IPS-18c (cell line): ENCODE results near the gene CAVIN1.
"Not testable (repeated sequence)": the region's sequence is repeated elsewhere in the genome, so short reads cannot be mapped to it uniquely, and the experiment has no call there.

ENCODE experiments used
- H3K4me3 ChIP-seq: 2 replicates; pipeline ENCODE4 v1.7.0; 2013; ENCODE audit warnings: low read depth, mild to moderate bottlenecking, low read length, moderate library complexity; ENCODE audit not compliant: insufficient read depth
- H3K9me3 ChIP-seq: one replicate; pipeline ENCODE4 v1.6.1; 2013; ENCODE audit warnings: mild to moderate bottlenecking, low read length, moderate library complexity; ENCODE audit not compliant: control insufficient read depth, insufficient read depth

CAVIN1 gene

DNA sequence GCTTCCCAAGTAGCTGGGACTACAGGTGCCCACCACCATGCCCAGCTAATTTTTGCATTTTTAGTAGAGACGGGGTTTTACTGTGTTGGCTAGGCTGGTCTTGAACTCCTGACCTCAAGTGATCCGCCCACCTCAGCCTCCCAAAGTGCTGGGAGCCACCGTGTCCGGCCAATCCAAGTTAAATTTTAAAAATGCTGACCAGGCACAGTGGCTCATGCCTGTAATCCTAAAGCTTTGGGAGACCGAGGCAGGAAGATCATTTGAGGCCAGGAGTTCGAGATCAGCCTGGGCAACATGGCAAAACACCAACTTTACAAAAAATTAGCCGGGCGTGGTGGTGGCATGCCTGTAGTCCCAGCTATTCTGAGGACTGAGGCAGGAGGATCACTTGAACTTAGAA, 31.6 kb downstream of the CAVIN1 start:
- H3K9me3 ChIP-seq, H3K4me3 ChIP-seq: not testable (repeated sequence)

DNA sequence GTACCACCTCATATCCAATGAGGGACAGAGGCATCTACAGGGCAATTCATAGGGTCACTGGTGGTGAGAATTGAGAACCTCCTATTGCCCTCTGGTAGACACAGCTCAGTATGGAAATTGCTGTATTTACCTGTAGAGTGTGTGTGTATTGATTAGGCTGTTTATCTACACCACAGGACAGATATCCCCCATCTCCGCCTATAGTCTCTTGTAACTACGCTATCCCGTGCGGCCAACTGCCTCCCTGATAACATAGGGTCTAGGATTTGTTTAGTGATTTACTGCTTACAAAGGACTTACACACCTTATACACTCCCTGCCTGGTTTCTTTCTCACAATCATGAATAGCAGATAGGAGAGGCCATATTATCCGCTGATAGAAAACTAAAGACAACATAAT, 33.2 kb downstream of the CAVIN1 start:
- no peak overlapping the region for H3K4me3 ChIP-seq
- H3K9me3 ChIP-seq: no peaks in the 10 kb centered on the region

DNA sequence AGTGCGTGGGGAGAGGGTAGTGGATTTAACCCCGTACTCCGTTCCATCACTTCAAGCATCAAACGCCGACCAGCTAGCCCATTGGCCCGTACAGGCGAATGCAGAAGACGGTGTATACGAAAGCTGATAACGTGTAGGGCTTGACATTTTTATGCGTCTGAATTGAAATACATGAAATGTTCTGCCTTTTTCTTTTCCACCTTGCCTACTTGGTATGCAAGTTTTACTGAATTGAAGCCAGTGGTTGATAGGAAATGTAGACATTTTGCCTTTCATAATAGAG, 34.0 kb downstream of the CAVIN1 start:
- peak overlapping the region; percentile 50; the same call in 1 of the 2 replicates for H3K4me3 ChIP-seq
- H3K9me3 ChIP-seq: no peaks in the 10 kb centered on the region

DNA sequence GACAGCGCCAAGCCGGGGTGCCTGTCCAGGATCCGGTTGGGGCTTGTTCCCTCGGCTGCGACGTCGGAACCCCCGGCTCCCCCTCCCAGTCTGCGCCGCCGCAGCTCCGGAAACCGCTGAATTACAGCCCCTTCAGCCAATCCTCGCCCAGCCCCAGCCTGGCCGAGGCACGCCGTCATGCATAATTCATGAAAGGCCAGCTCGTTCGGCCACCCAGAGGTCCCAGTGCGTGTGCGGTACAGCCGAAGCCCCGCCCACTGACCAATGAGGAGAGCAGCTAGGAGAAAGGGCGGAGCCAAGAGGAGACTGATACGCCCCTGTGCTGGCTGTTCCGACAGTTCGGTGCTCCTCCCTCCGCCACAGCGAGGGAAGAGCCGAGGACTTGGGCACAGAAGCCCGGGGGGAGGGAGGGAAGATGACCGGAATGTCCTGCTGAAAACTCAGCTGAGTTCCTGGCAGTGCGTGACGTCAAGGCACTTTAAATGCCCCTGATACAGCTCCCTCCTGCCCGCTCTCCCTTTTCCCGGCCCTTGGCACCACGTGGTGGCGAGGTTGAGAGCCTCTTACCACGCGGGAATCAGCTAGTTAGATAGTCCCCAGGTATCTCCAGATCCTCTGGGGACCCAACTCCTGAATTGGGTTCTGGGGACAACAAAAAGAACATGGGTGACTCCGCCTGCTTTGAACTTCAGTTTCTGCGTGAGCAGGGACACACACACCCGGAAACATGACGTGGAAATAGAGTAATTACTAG, 34.5 kb downstream of the CAVIN1 start, which contains the start of gene STAT3:
Gene STAT3, minus strand, starts transcription at position 62 of the 754 bp plus-strand sequence. CDS start 39,926 bp downstream, outside the sequence.
- H3K4me3 ChIP-seq: peak within 1 kb of the TSS; percentile 95
- no peaks in the 10 kb centered on the region for H3K9me3 ChIP-seq

DNA sequence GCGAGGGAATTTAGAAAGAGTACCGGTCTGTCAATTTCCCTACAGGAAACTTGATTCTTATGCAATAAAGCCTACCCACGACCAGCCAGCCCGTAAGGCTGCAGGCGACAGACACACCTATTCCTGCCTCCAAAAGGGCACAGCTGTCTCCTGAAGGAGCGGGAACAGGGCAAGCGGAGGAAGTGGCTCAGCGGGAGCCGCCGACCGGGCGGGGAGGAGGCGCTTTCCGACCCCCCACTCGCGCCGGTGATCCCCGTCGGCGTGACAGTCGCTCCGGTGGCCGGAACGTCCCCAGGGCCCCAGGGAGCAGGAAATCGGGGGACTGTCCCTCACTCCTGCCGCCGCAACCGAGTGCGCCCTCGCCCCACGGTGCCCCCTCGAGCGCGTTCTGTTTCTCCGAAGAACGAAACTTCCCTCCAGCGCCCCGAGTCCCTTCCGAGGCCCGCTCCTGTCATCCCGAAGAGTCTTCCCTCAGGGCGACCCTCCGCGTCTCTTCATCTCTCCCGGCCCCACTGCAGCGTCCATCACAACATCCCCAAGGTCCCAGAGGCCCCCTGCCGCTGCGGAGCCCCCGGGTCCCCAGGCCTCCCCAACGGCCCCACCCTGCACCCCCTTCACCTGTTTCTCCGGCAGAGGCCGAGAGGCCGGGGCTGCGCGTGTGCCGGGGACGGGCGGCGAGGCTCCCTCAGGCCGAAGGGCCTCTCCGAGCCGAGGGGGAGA, 35.2 kb downstream of the CAVIN1 start:
- no peaks in the 10 kb centered on the region for H3K9me3 ChIP-seq
- peak overlapping the region; percentile 95 for H3K4me3 ChIP-seq

DNA sequence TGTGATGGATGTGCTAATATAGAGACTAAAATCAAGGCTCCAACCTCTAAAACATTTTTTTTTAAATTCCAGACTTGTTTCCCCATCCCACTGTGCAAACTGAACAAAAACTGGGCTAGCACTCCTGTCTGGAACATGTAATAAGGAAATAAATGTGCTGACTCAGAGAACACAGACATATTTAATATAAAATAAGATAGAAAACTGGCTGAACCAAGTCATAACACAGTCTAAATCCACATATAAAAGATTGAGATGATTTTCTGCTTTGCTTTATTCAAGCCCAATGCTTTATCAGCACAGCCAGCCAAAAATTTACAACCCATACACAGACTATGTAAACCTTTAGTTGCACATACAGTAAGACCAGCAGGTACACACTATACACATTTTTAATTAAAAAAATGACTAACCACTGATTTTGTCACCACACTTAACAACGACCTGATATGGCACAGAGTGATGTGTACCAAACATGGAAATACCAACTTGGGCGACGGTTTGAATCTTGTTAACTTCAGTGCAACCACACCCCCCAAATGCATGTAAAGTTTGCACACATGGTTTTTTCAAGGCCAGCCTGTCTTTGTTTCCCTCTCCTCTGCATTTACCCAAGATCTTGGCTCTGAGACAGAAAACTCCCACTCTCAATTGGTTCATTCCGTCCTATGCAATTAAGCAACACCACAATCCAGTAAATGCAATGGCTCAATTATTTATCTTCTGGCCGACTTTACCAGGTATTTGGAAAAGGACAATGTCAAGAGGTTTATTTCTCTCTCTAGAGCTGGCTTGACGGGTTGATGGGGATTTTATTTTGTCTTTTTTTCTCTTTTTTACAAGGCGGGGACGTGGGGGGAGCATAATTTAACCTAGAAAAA, 36.0 kb downstream of the CAVIN1 start:
- no peaks in the 10 kb centered on the region for H3K9me3 ChIP-seq
- H3K4me3 ChIP-seq: peak overlapping the region; percentile 95

DNA sequence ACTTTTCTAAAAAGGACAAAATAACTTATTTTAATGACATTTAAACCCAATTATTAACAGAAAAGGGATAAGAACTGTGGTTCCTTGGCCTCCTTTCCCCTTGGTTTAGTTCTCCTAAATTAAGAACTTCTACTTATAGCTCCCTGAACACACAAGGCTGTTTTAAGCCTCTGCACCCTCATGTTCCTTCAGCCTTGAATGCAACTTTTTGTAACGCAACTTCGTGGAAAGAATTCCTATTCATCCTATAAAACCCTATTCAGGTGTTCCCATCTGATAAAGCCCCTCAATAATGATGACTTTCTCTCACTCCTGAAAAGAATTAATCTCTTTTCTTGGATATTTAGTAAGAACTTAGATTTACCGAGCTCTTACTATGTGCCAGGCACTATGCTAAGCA, 41.2 kb downstream of the CAVIN1 start:
- Histone ChIP-seq H3K4me3 (no peak overlapping the region), H3K9me3 (no peaks in the 10 kb centered on the region)

DNA sequence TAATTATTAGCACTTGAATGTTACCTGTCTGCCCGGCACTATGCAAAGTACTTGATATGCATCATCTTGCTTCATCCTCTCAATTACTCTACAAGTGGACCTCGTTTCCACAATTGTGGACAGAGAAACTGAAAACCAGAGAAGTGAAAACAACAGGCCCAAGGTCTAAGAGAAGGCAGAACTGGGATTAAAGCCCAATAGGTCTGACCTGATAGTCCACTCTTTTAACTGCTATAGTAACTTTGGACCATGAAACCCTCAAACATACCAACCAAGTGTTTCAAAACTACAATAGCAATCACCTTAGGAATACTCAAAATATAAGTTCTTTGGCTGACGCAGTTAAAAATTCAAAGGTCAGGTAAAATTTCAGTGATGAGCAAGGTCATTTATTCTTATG, 42.1 kb downstream of the CAVIN1 start:
- H3K9me3 ChIP-seq: no peaks in the 10 kb centered on the region
- no peak overlapping the region for H3K4me3 ChIP-seq

DNA sequence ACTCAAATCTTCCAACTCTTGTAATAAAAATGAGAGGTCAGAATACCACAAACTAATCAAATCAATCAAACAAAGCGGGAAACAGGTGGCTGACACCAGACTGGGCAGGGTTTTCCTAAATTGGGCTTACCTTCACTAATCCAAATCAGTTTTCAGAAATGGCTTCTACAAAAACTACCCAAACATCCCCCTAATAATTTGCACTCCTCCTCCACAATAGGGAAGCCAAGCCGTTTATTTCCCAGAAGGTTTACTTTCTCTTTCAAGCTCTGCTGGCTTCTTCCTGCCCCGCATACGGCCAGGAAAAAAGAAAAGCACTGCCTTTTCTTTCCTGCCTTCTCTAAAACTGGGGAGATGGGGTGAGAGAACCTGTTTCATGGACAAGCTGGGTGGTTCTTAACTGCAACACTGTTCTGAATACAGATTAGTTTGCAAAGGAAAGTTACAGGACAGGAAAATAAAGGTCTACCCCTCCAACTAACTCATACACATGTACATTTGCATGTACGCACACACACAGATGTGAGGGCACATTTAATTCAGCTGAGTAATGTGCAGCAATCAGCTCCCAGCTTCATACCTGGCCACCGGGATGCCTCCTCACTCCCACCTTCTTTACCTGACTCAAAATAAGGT, 44.0 kb downstream of the CAVIN1 start:
- Histone ChIP-seq H3K9me3 (no peaks in the 10 kb centered on the region), H3K4me3 (no peak overlapping the region)

DNA sequence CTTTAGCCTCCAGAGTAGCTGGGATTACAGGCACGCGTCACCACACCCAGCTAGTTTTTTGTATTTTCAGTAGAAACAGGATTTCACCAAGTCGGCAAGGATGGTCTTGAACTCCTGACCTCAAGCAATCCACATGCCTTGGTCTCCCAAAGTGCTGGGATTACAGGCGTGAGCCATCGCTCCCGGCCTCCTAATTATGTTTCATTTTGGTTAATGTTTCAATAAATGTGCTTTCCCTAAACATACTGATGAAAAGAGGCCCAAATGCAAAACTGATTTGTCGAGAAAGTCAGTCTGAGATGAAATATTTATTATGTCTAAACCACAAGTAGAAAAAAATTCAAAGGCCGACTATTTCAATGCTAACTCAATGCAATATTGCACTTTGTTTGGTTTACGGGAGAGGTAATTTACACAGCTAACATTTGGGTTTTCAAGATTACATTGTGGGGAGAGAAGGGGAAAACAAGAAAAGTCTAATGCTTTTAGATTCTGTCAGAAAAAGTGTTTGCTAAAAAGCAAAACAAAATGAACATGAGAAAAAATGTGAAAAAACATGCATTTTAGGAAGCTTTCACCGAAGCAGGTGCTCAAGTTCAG, 44.6 kb downstream of the CAVIN1 start:
- Histone ChIP-seq H3K4me3 (no peak overlapping the region), H3K9me3 (no peaks in the 10 kb centered on the region)

DNA sequence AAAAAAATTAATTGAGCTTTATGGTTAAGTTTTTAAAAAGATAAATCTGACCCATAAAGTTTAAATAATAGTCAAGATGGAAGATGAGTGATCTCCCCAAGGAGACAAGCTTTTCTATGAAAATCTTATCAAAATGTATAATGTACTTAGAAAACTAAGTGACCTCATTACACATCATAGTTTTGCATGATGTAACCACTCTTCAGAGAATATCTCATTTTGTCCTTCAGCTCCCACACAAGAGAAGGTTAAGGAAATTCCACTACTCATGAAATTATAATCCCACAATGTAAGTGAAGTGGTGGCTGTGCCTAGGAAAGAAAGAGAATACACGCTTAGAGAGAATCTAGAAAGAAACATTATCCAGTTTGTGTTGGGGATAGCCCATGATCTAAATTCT, 49.2 kb downstream of the CAVIN1 start:
- no peak overlapping the region for H3K4me3 ChIP-seq
- no peaks in the 10 kb centered on the region for H3K9me3 ChIP-seq

DNA sequence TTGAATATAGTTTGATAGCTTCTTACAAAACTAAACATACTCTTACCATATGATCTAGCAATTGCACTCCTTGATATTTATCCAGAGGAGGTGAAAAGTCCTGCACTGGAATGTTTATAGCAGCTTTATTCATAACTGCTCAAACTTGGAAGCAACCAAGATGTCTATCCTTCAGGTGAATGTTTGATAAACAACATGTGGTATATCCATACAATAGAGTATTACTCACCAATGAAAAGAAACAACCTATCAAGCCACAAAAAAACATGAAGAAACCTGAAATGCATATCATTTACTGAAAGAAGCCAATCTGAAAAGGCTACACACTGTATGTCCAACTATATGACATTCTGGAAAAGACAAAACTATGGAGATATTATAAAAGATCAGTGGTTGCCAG, 50.9 kb downstream of the CAVIN1 start:
- H3K4me3 ChIP-seq: no peak overlapping the region
- no peaks in the 10 kb centered on the region for H3K9me3 ChIP-seq

DNA sequence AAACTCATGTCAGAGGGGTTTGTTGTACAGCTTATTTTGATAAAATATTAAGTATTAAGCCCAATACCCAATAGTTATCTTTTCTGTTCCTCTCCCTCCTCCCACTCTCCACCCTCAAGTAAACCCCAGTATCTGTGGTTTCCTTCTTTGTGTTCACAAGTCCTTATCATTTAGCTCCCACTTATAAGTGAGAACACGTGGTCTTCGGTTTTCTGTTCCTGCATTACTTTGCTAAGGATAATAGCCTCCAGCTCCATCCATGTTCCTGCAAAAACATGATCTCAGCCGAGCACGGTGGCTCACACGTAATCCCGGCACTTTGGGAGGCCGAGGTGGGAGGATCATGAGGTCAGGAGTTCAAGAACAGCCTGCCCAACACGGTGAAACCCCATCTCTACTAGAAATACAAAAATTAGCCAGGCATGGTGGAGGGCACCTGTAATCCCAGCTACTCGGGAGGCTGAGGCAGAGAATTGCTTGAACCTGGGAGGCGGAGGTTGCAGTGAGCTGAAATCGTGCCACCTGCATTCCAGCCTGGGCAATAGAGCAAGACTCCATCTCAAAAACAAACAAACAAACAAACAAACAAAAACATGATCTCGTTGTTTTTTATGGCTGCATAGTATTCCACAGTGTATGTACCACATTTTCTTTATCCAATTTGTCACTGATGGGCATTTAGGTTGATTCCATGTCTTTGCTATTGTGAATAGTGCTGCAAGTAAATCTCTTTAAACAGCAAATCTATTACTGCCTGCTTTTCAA, 54.1 kb downstream of the CAVIN1 start:
- H3K9me3 ChIP-seq, H3K4me3 ChIP-seq: not testable (repeated sequence)

DNA sequence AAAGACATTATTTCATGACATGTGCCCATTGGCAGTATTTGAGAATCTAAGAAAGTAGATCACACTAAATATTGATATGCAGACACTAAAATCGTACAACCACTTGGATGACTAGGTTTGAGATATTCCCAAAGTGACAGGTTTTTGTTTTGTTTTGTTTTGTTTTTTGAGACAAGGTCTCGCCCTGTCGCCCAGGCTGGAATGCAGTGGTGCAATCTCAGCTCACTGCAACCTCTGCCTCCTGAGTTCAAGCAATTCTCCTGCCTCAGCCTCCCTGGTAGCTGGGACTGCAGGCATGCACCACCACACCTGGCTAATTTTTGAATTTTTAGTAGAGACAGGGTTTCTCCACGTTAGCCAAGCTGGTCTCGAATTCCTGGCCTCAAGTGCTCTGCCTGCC, 54.7 kb downstream of the CAVIN1 start:
- H3K9me3 ChIP-seq: not testable (repeated sequence)

DNA sequence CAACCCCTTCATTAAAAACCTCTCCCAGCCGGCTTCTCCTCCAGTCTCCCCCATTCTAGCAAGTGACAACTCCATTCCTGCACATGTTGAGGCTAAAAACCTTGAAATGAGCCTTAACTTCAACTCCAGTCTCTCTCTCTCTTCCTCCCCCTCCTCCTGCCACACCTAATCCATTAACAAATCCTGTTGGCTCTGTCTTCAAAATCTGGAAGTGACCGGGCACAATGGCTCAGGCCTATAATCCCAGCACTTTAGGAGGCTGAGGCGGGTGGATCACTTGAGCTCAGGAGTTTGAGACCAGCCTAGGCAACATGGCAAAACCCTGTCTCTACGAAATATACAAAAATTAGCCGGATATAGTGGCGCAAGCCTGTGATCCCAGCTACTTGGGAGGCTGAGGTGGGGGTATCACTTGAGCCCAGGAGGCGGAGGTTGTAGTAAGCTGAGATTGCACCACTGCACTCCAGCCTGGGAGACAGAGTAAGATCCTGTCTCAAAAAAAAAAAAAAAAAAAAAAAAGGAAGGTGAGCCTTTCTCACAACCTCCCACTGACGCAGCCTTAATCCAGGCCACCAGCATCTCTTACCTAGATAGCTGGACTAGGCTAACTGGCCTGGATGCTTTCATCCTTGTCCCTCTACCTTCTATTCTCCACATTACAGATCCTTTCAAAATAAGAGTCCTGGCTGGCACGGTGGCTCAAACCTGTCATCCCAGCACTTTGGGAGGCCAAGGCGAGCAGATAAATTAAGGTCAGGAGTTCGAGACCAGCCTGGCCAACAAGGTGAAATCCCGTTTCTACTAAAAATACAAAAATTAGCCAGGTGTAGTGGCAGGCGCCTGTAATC, 56.7 kb downstream of the CAVIN1 start:
- not testable (repeated sequence) for H3K9me3 ChIP-seq, H3K4me3 ChIP-seq

More for the DNA sequence above, 54.7 kb downstream of the CAVIN1 start:
- not testable (repeated sequence) for H3K4me3 ChIP-seq

DNA sequence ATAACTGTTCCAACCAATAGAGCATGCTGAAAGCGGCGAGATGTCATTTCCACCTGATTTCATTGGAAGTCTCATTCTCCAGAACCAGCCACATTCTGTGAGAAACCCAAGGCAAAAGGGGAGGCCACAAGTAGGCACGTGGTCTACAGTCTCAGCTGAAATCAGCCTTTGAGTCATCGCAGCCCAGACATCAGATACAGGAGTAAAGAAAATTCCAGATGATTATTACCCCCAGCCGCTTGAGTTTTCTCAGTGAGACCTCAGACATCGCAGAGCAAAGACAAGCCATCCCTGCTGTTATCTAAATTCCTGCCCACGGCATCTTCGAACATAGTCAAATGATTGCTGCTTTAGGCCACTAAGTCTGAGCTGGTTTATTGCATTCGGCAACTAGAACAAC, 57.9 kb downstream of the CAVIN1 start:
- H3K4me3 ChIP-seq: no peak overlapping the region
- H3K9me3 ChIP-seq: peaks cover 3% of the 10 kb centered on the region
